Uterus (tissue), 4 donors: ENCODE measurements around the gene SMIM33. TPM values are rescaled to one million over a fixed set of nuclear protein-coding genes. Genes with fewer than 3 reads are reported as not detected.
"Not testable (repeated sequence)": the region's sequence is repeated elsewhere in the genome, so short reads cannot be mapped to it uniquely, and the experiment has no call there.

ENCODE experiments used
- DNase-seq, 2 donors: peaks; one replicate each; pipeline ENCODE4 v3.0.0-alpha.2; 2019 to 2020
- H3K27ac ChIP-seq, 2 donors: fragments of 200-600 bp; sonication (generic); 1 replicate in 1 of 2; 2 replicates in 1 of 2; pipeline ENCODE4 v1.5.1; 2016 to 2018
- H3K27me3 ChIP-seq, 2 donors: fragments of 200-600 bp; sonication (generic); one replicate each; pipeline ENCODE4 v1.5.1; 2018 to 2019; ENCODE audit warnings: control low read depth in 1 of 2
- H3K36me3 ChIP-seq, 2 donors: fragments of 200-600 bp; sonication (generic); one replicate each; pipeline ENCODE4 v1.5.1; 2019; ENCODE audit warnings: control low read depth in 1 of 2
- H3K4me1 ChIP-seq, 2 donors: fragments of 200-600 bp; sonication (generic); one replicate each; pipeline ENCODE4 v1.5.1; 2018 to 2019; ENCODE audit warnings: control low read depth in 1 of 2
- H3K4me3 ChIP-seq, 2 donors: fragments of 200-600 bp; sonication (generic); 1 replicate in 1 of 2; 2 replicates in 1 of 2; pipeline ENCODE4 v1.5.1; 2018 to 2019; ENCODE audit warnings: mild to moderate bottlenecking in 1 of 2
- H3K9me3 ChIP-seq, 2 donors: fragments of 200-600 bp; sonication (generic); one replicate each; pipeline ENCODE4 v1.5.1; 2019; ENCODE audit warnings: control low read depth in 1 of 2
- POLR2A ChIP-seq, 2 donors: fragments of 450-650 bp; IDR thresholded peaks; one replicate each; pipeline ENCODE4 v1.6.1; 2016; ENCODE audit warnings: antibody characterized with exemption in 2 of 2, mild to moderate bottlenecking in 1 of 2, moderate library complexity in 1 of 2
- intact Hi-C: fragments of 100-400 bp; cut with DNase I; formaldehyde crosslinking; loops from one replicate; pipeline ENCODE4 v1.15.1; 2023; ENCODE audit warnings: low total_unique reads
- total RNA-seq, 4 donors: library from RNA; depleted of rRNA in 3 of 4; stranded (reverse); fragments of >200 nt in 3 of 4; gene quantifications; one replicate each; pipeline versions ENCODE4 v1.1.0 to v1.2.4, GENCODE V29; 2014 to 2023
- TF ChIP-seq, protein P1 (sequence below), 4 experiments: fragments of 200-600 bp in 2 of 4; fragments of 450-650 bp in 2 of 4; sonication (generic) in 2 of 4; IDR thresholded peaks; one replicate each; pipeline ENCODE4 v1.5.1; 2016 to 2019; ENCODE audit warnings: antibody characterized with exemption in 4 of 4, mild to moderate bottlenecking in 2 of 4, moderate library complexity in 1 of 4
- donor health status: DM: yes; HTN: yes; CAD: no.

Gene SMIM33
- total RNA-seq, 4 donors from 2014 or later = not detected

DNA sequence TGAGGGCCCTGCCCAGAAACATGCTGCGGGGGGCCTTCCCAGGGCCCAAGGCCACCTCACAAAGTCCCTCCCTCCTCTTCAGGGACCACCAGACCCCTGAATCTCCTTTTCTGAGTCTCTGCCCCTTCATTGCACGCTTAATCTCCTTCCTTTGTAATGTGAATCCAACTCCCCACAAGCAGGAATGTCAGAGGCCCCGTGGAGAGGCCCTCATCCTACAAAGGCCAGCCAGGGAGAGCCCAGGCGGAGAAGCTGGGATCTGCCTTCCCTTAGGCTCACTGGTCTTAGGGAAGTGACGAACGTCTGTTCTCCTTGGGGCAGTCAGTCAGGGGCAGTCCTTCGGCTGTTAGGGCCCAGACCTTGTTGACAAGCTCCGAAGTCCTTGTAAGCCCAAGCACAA is 2.3 kb downstream of the SMIM33 start:
- TF ChIP-seq, protein P1, sequence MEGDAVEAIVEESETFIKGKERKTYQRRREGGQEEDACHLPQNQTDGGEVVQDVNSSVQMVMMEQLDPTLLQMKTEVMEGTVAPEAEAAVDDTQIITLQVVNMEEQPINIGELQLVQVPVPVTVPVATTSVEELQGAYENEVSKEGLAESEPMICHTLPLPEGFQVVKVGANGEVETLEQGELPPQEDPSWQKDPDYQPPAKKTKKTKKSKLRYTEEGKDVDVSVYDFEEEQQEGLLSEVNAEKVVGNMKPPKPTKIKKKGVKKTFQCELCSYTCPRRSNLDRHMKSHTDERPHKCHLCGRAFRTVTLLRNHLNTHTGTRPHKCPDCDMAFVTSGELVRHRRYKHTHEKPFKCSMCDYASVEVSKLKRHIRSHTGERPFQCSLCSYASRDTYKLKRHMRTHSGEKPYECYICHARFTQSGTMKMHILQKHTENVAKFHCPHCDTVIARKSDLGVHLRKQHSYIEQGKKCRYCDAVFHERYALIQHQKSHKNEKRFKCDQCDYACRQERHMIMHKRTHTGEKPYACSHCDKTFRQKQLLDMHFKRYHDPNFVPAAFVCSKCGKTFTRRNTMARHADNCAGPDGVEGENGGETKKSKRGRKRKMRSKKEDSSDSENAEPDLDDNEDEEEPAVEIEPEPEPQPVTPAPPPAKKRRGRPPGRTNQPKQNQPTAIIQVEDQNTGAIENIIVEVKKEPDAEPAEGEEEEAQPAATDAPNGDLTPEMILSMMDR (IDR thresholded peaks at IDR 0.05) = no peak
- TF ChIP-seq POLR2A (IDR thresholded peaks at IDR 0.05) = no peak
- Histone ChIP-seq H3K27ac (peak overlapping the region; percentile 51 to 55), H3K9me3 (no peaks in the 10 kb centered on the region), H3K36me3 (no peaks in the 10 kb centered on the region), H3K4me3 (no peak overlapping the region), H3K27me3 (no peaks in the 10 kb centered on the region), H3K4me1 (no peaks in the 10 kb centered on the region)
- DNase-seq = no peak
- intact Hi-C loops = no loop called here

DNA sequence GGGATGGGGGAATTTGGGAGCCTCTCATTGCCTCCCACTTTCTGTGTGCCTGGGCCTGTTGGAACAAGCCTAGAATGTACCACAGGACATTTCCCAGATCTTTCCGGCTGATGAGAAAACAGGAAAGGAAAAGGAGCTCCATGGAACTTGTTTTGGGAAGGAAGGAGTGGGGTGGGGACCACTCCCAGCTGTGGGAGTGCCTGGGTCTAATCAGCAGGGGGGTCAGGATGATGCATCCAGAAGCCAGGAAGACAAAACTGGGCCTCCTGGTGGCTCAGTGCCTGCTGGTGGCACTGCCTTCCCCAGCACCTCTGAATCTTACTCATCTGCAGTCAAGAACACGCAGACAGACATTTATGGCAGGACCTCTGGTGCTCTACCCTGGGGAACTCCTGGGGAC is 2.8 kb downstream of the SMIM33 start:
- Histone ChIP-seq H3K27ac (peak overlapping the region; percentile 51 to 55), H3K4me1 (no peaks in the 10 kb centered on the region), H3K36me3 (no peaks in the 10 kb centered on the region), H3K9me3 (no peaks in the 10 kb centered on the region), H3K27me3 (no peaks in the 10 kb centered on the region), H3K4me3 (no peak overlapping the region)
- intact Hi-C loops = no loop called here
- DNase-seq = no peak
- TF ChIP-seq, protein P1 (IDR thresholded peaks at IDR 0.05) = no peak
- no peak for TF ChIP-seq POLR2A (IDR thresholded peaks at IDR 0.05)

DNA sequence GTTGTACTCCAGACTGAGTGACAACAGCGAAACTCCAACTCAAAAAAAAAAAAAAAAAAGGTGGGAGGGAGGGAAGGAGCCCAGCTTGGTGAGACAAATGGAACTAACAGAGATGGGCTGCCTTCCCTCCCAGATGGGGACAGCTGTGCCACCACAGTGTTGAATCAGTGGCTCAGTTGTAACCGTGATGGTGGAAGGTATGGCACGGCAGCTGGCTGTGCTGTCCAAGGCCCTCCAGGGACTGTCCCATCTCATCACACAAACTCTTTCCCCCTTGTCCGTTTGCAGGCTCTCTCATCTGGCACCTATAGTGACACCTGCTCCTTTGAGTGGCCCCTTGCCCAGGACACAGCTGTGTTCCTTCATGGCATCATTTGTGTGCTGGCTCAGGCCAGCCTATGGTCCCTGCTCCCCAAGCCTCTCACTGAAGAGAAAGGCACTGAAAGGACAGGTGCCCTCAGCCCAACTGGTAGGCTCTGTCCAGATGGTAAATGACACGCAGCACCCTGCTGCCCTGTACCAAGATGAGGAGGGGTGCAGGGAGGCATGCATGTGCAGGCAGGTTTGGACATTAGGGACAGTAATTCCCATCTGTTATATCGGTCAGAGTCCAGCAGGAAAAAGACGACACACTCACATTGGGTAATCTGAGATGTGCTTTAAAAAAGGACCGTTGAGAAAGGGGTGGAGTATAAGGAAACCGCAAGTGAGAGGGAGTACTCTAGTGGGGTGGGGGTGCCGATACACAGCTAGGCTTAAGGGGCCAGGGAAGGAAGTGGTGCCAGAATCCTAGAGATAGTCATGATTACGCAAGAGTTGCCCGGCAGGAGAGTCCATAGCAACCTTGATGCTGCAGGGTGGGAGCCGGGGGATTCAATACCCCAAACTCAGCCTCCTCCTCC is 4.3 kb downstream of the SMIM33 start:
- intact Hi-C loops = no loop called here
- H3K27me3 ChIP-seq = no peaks in the 10 kb centered on the region
- peak overlapping the region in 1 of 2 donors; percentile 41 for H3K27ac ChIP-seq
- no peak for TF ChIP-seq POLR2A (IDR thresholded peaks at IDR 0.05)
- TF ChIP-seq, protein P1 (IDR thresholded peaks at IDR 0.05) = no peak
- no peaks in the 10 kb centered on the region for H3K4me1 ChIP-seq
- H3K4me3 ChIP-seq = no peak overlapping the region
- no peaks in the 10 kb centered on the region for H3K36me3 ChIP-seq
- DNase-seq = peak; percentile 40
- no peaks in the 10 kb centered on the region for H3K9me3 ChIP-seq

DNA sequence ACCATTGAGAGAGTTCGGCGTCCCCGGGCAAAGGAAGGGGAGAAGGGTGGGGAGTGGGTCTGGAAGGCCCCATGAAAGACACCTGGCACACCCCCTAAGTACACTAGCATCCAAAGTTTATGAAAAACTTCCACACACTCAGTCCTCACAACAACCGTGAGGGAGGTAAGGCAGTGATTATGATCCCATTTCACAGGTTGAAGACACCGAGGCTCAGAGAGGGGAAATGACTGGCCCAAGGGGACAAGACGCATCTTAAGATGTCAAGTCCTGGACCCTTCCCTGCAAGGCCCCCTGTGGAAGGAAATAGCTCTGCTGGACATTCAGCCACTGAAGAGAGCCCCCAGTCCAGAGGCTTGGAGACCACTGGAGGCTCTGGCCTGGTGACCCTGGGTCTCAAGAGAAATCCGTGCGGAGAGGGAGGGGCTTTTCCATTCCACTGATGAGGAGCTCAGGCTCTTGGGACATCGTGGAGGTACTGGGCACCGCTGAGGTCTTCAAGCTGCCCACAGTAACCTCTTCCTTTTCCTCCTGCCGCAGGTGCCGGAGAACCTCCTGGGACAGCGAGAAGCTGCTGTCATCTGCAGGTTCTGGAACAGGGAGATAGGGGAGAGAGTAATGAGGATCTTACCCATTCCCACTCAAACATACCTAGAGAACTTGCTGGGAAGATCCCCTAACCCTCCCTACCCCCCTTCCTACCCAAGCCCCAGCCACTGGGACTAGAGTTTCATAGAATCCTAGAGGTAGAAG is 5.2 kb downstream of the SMIM33 start:
- no peak for DNase-seq
- TF ChIP-seq, protein P1 (IDR thresholded peaks at IDR 0.05) = no peak
- TF ChIP-seq POLR2A (IDR thresholded peaks at IDR 0.05) = no peak
- Histone ChIP-seq H3K9me3 (no peaks in the 10 kb centered on the region), H3K27me3 (no peaks in the 10 kb centered on the region), H3K27ac (no peak overlapping the region), H3K36me3 (no peaks in the 10 kb centered on the region), H3K4me3 (no peak overlapping the region), H3K4me1 (peaks cover 0 to 2% of the 10 kb centered on the region in 2 donors)
- intact Hi-C loops = no loop called here

DNA sequence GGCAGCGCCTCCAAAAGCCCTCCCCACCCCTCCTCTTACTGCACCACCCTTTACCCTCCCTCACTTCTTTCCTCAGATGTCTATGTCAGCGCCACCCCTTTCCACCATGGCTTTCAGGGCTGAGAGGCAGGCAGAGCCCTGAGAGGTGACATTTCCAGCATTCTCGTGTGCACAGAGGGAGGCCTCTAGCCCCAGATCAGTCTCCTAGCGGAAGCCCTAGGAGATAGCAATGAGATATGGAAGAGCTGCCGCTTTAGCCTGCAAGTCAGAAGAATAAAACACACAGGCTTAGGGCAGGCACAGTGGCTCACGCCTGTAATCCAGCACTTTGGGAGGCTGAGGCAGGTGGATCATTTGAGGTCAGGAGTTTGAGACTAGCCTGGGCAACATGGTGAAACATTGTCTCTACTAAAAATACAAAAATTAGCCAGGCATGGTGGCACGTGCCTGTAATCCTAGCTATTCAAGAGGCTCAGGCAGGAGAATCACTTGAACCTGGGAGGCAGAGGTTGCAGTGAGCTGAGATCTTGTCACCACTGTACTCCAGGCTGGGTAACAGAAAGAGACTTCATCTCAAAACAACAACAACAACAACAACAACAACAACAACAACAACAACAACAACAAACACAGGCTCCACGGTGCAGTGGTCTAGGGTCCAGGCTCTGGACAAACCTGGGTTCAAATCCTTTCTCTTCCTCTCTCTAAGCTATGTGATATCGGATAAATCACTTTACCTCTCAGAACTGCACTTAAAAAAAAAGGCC is 8.0 kb downstream of the SMIM33 start:
- H3K36me3 ChIP-seq, H3K9me3 ChIP-seq, DNase-seq, H3K27ac ChIP-seq, H3K4me3 ChIP-seq, intact Hi-C loops, H3K27me3 ChIP-seq, H3K4me1 ChIP-seq: not testable (repeated sequence)

DNA sequence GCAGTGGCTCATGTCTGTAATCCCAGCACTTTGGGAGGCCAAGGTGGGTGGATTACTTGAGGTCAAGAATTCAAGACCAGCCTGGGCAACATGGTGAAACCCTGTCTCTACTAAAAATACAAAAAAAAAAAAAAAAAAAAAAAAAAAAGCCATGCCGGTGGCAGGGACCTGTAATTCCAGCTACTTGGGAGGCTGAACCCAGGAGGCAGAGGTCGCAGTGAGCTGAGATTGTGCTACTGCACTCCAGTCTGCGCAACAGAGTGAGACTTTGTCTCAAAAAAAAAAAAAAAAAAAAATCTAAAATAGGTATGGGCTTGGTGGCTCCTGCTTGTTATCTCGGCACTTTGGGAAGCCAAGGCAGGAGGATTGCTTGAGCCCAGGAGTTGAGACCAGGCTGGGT is 8.9 kb downstream of the SMIM33 start:
- H3K4me1 ChIP-seq, H3K9me3 ChIP-seq, DNase-seq, H3K27me3 ChIP-seq, intact Hi-C loops, H3K27ac ChIP-seq, H3K4me3 ChIP-seq, H3K36me3 ChIP-seq: not testable (repeated sequence)
